ENCODE measurements around the gene ETS2. TPM values are rescaled to one million over a fixed set of nuclear protein-coding genes. Genes with fewer than 3 reads are reported as not detected.
"Not testable (repeated sequence)": the region's sequence is repeated elsewhere in the genome, so short reads cannot be mapped to it uniquely, and the experiment has no call there.

Gene ETS2
- polyA plus RNA-seq, 1 experiment = 18.8 TPM

- Histone ChIP-seq H3K4me3 (ENCODE audit: low read depth, low read length) (no peak overlapping the region), H3K27me3 (ENCODE audit: control insufficient read depth, insufficient read depth, low read length) (no peaks in the 10 kb centered on the region), H3K36me3 (ENCODE audit: control insufficient read depth, insufficient read depth, low read length) (no peaks in the 10 kb centered on the region)
- no peak for TF ChIP-seq CTCF (IDR thresholded peaks at IDR 0.05; ENCODE audit: insufficient read depth, low read depth, low read length)
- DNase-seq (ENCODE audit: low read depth) = no peak
- ChIA-PET POLR2A (no interaction called here), CTCF (no interaction called here)
Measured at GRCh38 chr21:38843379-38843778, 37.6 kb downstream of the ETS2 start.

- no peak for DNase-seq (ENCODE audit: low read depth)
- no peak for TF ChIP-seq CTCF (IDR thresholded peaks at IDR 0.05; ENCODE audit: insufficient read depth, low read depth, low read length)
- no peaks in the 10 kb centered on the region for H3K27me3 ChIP-seq (ENCODE audit: control insufficient read depth, insufficient read depth, low read length)
- no peak overlapping the region for H3K4me3 ChIP-seq (ENCODE audit: low read depth, low read length)
- ChIA-PET CTCF (no interaction called here), POLR2A (no interaction called here)
- no peaks in the 10 kb centered on the region for H3K36me3 ChIP-seq (ENCODE audit: control insufficient read depth, insufficient read depth, low read length)
Measured at GRCh38 chr21:38843806-38844503, 38.2 kb downstream of the ETS2 start.

- CTCF ChIA-PET = interaction anchor here (1.2 kb wide), 1 partner anchor 13 kb away, joined by 4 read pairs; no protein-coding TSS in a partner anchor
- POLR2A ChIA-PET = not testable (repeated sequence)
Measured at GRCh38 chr21:38845374-38845773, 39.6 kb downstream of the ETS2 start.

GRCh38 chr21:38847556-38847955 is 41.8 kb downstream of the ETS2 start:
- Histone ChIP-seq H3K4me3 (ENCODE audit: low read depth, low read length) (no peak overlapping the region), H3K27me3 (ENCODE audit: control insufficient read depth, insufficient read depth, low read length) (no peaks in the 10 kb centered on the region; the same call in 1 of the 2 replicates), H3K36me3 (ENCODE audit: control insufficient read depth, insufficient read depth, low read length) (no peaks in the 10 kb centered on the region)
- ChIA-PET CTCF (no interaction called here), POLR2A (no interaction called here)
- DNase-seq (ENCODE audit: low read depth) = no peak
- TF ChIP-seq CTCF (IDR thresholded peaks at IDR 0.05; ENCODE audit: insufficient read depth, low read depth, low read length) = no peak

More at GRCh38 chr21:38845374-38845773, 39.6 kb downstream of the ETS2 start:
- not testable (repeated sequence) for H3K36me3 ChIP-seq (ENCODE audit: control insufficient read depth, insufficient read depth, low read length); H3K27me3 ChIP-seq (ENCODE audit: control insufficient read depth, insufficient read depth, low read length); H3K4me3 ChIP-seq (ENCODE audit: low read depth, low read length); DNase-seq (ENCODE audit: low read depth)

GRCh38 chr21:38848187-38848609 is 42.5 kb downstream of the ETS2 start:
- Histone ChIP-seq H3K27me3 (ENCODE audit: control insufficient read depth, insufficient read depth, low read length) (no peaks in the 10 kb centered on the region; the same call in 1 of the 2 replicates), H3K36me3 (ENCODE audit: control insufficient read depth, insufficient read depth, low read length) (no peaks in the 10 kb centered on the region)

More at GRCh38 chr21:38848187-38848609, 42.5 kb downstream of the ETS2 start:
- POLR2A ChIA-PET = no interaction called here
- no peak for DNase-seq (ENCODE audit: low read depth)
- CTCF ChIA-PET = no interaction called here
- TF ChIP-seq CTCF (IDR thresholded peaks at IDR 0.05; ENCODE audit: insufficient read depth, low read depth, low read length) = no peak
- H3K4me3 ChIP-seq (ENCODE audit: low read depth, low read length) = no peak overlapping the region
